H9 (cell line): Measurements from ENCODE around the gene DOCK1. TPM values are rescaled to one million over a fixed set of nuclear protein-coding genes. Genes with fewer than 3 reads are reported as not detected.

Experiments used
- DNase-seq: peaks from one replicate; pipeline ENCODE4 v3.0.0-alpha.2; 2017
- H2AFZ ChIP-seq: one replicate; pipeline ENCODE4 v1.6.1; 2013; ENCODE audit warnings: mild to moderate bottlenecking, low read length, control low read depth, moderate library complexity
- H2AK5ac ChIP-seq: 2 replicates; pipeline ENCODE4 v1.6.1; 2013; ENCODE audit warnings: low read length, control low read depth, mixed read lengths; ENCODE audit not compliant: insufficient read length
- H2BK120ac ChIP-seq: one replicate; pipeline ENCODE4 v1.6.1; 2013; ENCODE audit warnings: low read depth, mild to moderate bottlenecking, low read length, control low read depth, inconsistent platforms; ENCODE audit not compliant: poor library complexity, severe bottlenecking
- H2BK12ac ChIP-seq: 2 replicates; pipeline ENCODE4 v1.6.1; 2013; ENCODE audit warnings: low read length, control low read depth, mixed read lengths, low read depth; ENCODE audit not compliant: insufficient read length
- H2BK15ac ChIP-seq: 2 replicates; pipeline ENCODE4 v1.6.1; 2013; ENCODE audit warnings: low read depth, low read length, control low read depth
- H2BK20ac ChIP-seq: one replicate; pipeline ENCODE4 v1.6.1; 2013; ENCODE audit warnings: low read depth, mild to moderate bottlenecking, low read length, control low read depth, inconsistent platforms; ENCODE audit not compliant: poor library complexity, severe bottlenecking
- H2BK5ac ChIP-seq: 2 replicates; pipeline ENCODE4 v1.6.1; 2013; ENCODE audit warnings: low read length, control low read depth, mixed read lengths; ENCODE audit not compliant: insufficient read length
- H3K14ac ChIP-seq: 2 replicates; pipeline ENCODE4 v1.6.1; 2013; ENCODE audit warnings: low read length, control low read depth; ENCODE audit not compliant: insufficient read depth
- H3K18ac ChIP-seq: 2 replicates; pipeline ENCODE4 v1.6.1; 2013; ENCODE audit warnings: low read depth, mild to moderate bottlenecking, mixed read lengths, low read length, control low read depth; ENCODE audit not compliant: insufficient read length
- H3K23ac ChIP-seq: 2 replicates; pipeline ENCODE4 v1.6.1; 2013; ENCODE audit warnings: low read length, control low read depth, mixed read lengths, low read depth; ENCODE audit not compliant: insufficient read length
- H3K23me2 ChIP-seq: 2 replicates; pipeline ENCODE4 v1.6.1; 2013; ENCODE audit warnings: low read depth, mild to moderate bottlenecking, mixed read lengths, low read length, control low read depth; ENCODE audit not compliant: insufficient read length, poor library complexity, severe bottlenecking
- H3K27ac ChIP-seq: 2 replicates; pipeline ENCODE4 v1.5.1; 2013; ENCODE audit warnings: low read length, control low read depth, mixed read lengths, low read depth; ENCODE audit not compliant: insufficient read length
- H3K27me3 ChIP-seq: 2 replicates; pipeline ENCODE4 v1.6.1; 2013; ENCODE audit warnings: low read length, control low read depth, inconsistent platforms; ENCODE audit not compliant: insufficient read depth
- H3K4ac ChIP-seq: 2 replicates; pipeline ENCODE4 v1.6.1; 2013; ENCODE audit warnings: low read depth, mild to moderate bottlenecking, control low read depth, inconsistent platforms, low read length, moderate library complexity
- H3K4me1 ChIP-seq: 2 replicates; pipeline ENCODE4 v1.6.1; 2013; ENCODE audit warnings: low read length, control low read depth, inconsistent platforms; ENCODE audit not compliant: insufficient read depth
- H3K4me2 ChIP-seq: 2 replicates; pipeline ENCODE4 v1.6.1; 2013; ENCODE audit warnings: low read length, control low read depth, mixed read lengths; ENCODE audit not compliant: insufficient read length, insufficient read depth
- H3K56ac ChIP-seq: 2 replicates; pipeline ENCODE4 v1.6.1; 2013; ENCODE audit warnings: low read depth, mild to moderate bottlenecking, mixed read lengths, low read length, control low read depth; ENCODE audit not compliant: insufficient read length
- H3K79me1 ChIP-seq: 2 replicates; pipeline ENCODE4 v1.6.1; 2013; ENCODE audit warnings: low read depth, mild to moderate bottlenecking, moderate library complexity, low read length, control low read depth, inconsistent platforms; ENCODE audit not compliant: insufficient read depth, poor library complexity, severe bottlenecking
- H3K79me2 ChIP-seq: 2 replicates; pipeline ENCODE4 v1.6.1; 2013; ENCODE audit warnings: low read length, control low read depth, inconsistent platforms; ENCODE audit not compliant: insufficient read depth
- H3K9ac ChIP-seq: 2 replicates; pipeline ENCODE4 v1.6.1; 2013; ENCODE audit warnings: low read length, control low read depth, mixed read lengths; ENCODE audit not compliant: insufficient read length; ENCODE audit errors: extremely low read depth
- H3K9me3 ChIP-seq: one replicate; pipeline ENCODE4 v1.6.1; 2013; ENCODE audit warnings: low read depth, low read length, inconsistent platforms; ENCODE audit not compliant: control insufficient read depth
- H3T11ph ChIP-seq: one replicate; pipeline ENCODE4 v1.6.1; 2013; ENCODE audit warnings: mild to moderate bottlenecking, low read length, control low read depth, inconsistent platforms
- H4K20me1 ChIP-seq: one replicate; pipeline ENCODE4 v1.6.1; 2013; ENCODE audit not compliant: control insufficient read depth, insufficient read length, insufficient read depth
- H4K5ac ChIP-seq: 2 replicates; pipeline ENCODE4 v1.6.1; 2013; ENCODE audit warnings: low read depth, mild to moderate bottlenecking, mixed read lengths, low read length, control low read depth; ENCODE audit not compliant: insufficient read length
- H4K8ac ChIP-seq: replicated peaks from 2 replicates; pipeline ENCODE4 v1.6.1; 2013; ENCODE audit warnings: low read length, control low read depth, mixed read lengths, low read depth; ENCODE audit not compliant: insufficient read length
- H4K91ac ChIP-seq: 2 replicates; pipeline ENCODE4 v1.6.1; 2013; ENCODE audit warnings: low read depth, mild to moderate bottlenecking, moderate library complexity, mixed read lengths, low read length, control low read depth; ENCODE audit not compliant: insufficient read length
- H3K27ac Mint-ChIP-seq, 3 experiments: 2 replicates in 2 of 3; 3 replicates in 1 of 3; pipeline ENCODE4 v1.8.0; 2020 to 2021; ENCODE audit warnings: mixed read lengths in 3 of 3, mild to moderate bottlenecking in 1 of 3, moderate library complexity in 1 of 3
- H3K27me3 Mint-ChIP-seq: 2 replicates; pipeline ENCODE4 v1.8.0; 2021; ENCODE audit warnings: low read depth, mild to moderate bottlenecking, moderate library complexity, mixed read lengths
- H3K36me3 Mint-ChIP-seq, 3 experiments: 2 replicates in 2 of 3; 3 replicates in 1 of 3; pipeline ENCODE4 v1.8.0; 2020 to 2021; ENCODE audit warnings: low read depth in 3 of 3, mixed read lengths in 3 of 3; ENCODE audit not compliant: insufficient read depth in 1 of 3
- H3K4me1 Mint-ChIP-seq, 2 experiments: 2 replicates each; pipeline ENCODE4 v1.8.0; 2020; ENCODE audit warnings: mixed read lengths in 2 of 2
- H3K4me3 Mint-ChIP-seq, 2 experiments: 2 replicates in 1 of 2; 3 replicates in 1 of 2; pipeline ENCODE4 v1.8.0; 2020 to 2021; ENCODE audit warnings: mild to moderate bottlenecking in 2 of 2, mixed read lengths in 2 of 2, moderate library complexity in 1 of 2
- H3K9me3 Mint-ChIP-seq, 2 experiments: 2 replicates in 1 of 2; 3 replicates in 1 of 2; pipeline ENCODE4 v1.8.0; 2020; ENCODE audit warnings: mild to moderate bottlenecking in 2 of 2, mixed read lengths in 2 of 2, moderate library complexity in 1 of 2
- WGBS: extraction: QIAGEN DNeasy Blood & Tissue Kit; methylation state at CpG from one replicate; pipeline ENCODE4 v1.1.7; 2013; ENCODE audit warnings: missing lambda C conversion rate, low lambda C conversion rate, mixed read lengths; ENCODE audit not compliant: insufficient read length; ENCODE audit errors: extremely low coverage; 5-methylcytosine and 5-hydroxymethylcytosine counted together
- total RNA-seq: library from RNA; stranded (reverse); gene quantifications from 2 replicates; pipeline ENCODE4 v1.2.1, GENCODE V29; 2021
- TF ChIP-seq, protein P1 (sequence below): fragments of 200-600 bp; sonication (generic); conservative IDR thresholded peaks from 3 replicates; pipeline ENCODE4 v1.8.0; 2021; ENCODE audit warnings: antibody characterized with exemption, mild to moderate bottlenecking

DOCK1 gene
- total RNA-seq, 1 experiment from 2014 or later: 57.0 TPM

DNA sequence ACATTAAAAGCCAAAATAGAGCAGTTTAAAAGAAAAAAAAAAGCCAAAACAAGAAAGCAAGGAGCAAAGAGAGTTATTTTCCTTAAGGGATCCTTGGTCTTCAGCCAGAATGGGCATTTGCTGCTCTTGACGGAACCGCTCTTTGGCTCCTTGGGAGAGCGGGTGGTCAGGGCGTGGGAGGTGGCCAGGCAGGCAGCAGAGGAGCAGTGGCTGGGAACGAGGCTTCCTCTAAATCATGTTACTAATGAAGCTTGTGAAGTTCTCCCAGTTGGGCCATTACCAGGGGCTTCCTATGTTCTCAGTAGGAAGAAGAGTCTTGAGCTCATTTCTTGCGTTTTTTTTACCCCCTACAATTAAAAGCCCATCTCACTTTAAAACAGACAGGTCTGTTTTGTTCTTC is 116.6 kb downstream of the DOCK1 start:
- H3K9ac ChIP-seq: no peak overlapping the region
- no peaks in the 10 kb centered on the region for H3K27me3 ChIP-seq
- H3K27ac ChIP-seq: no peak overlapping the region
- H4K91ac ChIP-seq: no peak overlapping the region
- no peak overlapping the region for H3K18ac ChIP-seq
- H3K4me1 ChIP-seq: no peaks in the 10 kb centered on the region
- no peak overlapping the region for H2BK12ac ChIP-seq
- H2AK5ac ChIP-seq: no peak overlapping the region
- H3K9me3 ChIP-seq: no peaks in the 10 kb centered on the region
- H3K56ac ChIP-seq: no peak overlapping the region
- H3K23ac ChIP-seq: no peak overlapping the region
- H3K14ac ChIP-seq: no peak overlapping the region
- no peaks in the 10 kb centered on the region for H3K9me3 Mint-ChIP-seq
- no peak overlapping the region for H3K4me2 ChIP-seq
- H4K20me1 ChIP-seq: no peaks in the 10 kb centered on the region
- TF ChIP-seq, protein P1, sequence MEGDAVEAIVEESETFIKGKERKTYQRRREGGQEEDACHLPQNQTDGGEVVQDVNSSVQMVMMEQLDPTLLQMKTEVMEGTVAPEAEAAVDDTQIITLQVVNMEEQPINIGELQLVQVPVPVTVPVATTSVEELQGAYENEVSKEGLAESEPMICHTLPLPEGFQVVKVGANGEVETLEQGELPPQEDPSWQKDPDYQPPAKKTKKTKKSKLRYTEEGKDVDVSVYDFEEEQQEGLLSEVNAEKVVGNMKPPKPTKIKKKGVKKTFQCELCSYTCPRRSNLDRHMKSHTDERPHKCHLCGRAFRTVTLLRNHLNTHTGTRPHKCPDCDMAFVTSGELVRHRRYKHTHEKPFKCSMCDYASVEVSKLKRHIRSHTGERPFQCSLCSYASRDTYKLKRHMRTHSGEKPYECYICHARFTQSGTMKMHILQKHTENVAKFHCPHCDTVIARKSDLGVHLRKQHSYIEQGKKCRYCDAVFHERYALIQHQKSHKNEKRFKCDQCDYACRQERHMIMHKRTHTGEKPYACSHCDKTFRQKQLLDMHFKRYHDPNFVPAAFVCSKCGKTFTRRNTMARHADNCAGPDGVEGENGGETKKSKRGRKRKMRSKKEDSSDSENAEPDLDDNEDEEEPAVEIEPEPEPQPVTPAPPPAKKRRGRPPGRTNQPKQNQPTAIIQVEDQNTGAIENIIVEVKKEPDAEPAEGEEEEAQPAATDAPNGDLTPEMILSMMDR: no peak
- H3K4me3 Mint-ChIP-seq: no peak overlapping the region
- no peaks in the 10 kb centered on the region for H3K79me1 ChIP-seq
- DNase-seq: no peak
- no peak overlapping the region for H4K8ac ChIP-seq
- H3K23me2 ChIP-seq: no peaks in the 10 kb centered on the region
- no peak overlapping the region for H2AFZ ChIP-seq
- no peak overlapping the region for H2BK5ac ChIP-seq
- H3K4ac ChIP-seq: no peak overlapping the region
- no peak overlapping the region for H2BK15ac ChIP-seq
- H3T11ph ChIP-seq: no peak overlapping the region
- no peaks in the 10 kb centered on the region for H3K4me1 Mint-ChIP-seq
- no peaks in the 10 kb centered on the region for H3K27me3 Mint-ChIP-seq
- no CpG with 5 or more reads among the region's 6 CpGs for WGBS
- peaks cover 21 to 49% (median 36%) of the 10 kb centered on the region in 3 experiments for H3K36me3 Mint-ChIP-seq
- no peak overlapping the region for H4K5ac ChIP-seq
- no peak overlapping the region for H2BK120ac ChIP-seq
- no peak overlapping the region for H2BK20ac ChIP-seq
- no peaks in the 10 kb centered on the region; the same call in 1 of the 2 replicates for H3K79me2 ChIP-seq
- no peak overlapping the region for H3K27ac Mint-ChIP-seq
